ENCODE data around the gene ZNF586.
"Not testable (repeated sequence)": the region's sequence is repeated elsewhere in the genome, so short reads cannot be mapped to it uniquely, and the experiment has no call there.

The ZNF586 gene

DNA sequence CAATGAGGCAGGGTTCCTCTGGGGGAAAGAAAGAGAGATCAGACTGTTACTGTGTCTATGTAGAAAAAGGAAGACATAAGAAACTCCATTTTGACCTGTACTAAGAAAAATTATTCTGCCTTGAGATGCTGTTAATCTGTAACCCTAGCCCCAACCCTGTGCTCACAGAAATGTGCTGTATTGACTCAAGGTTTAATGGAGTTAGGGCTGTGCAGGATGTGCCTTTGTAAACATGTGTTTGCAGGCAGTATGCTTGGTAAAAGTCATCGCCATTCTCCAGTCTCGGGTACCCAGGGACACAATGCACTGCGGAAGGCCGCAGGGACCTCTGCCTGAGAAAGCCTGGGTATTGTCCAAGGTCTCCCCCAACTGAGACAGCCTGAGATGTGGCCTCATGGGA lies 54.1 kb downstream of the ZNF586 start:
- peaks cover 38% of the 10 kb centered on the region for H3K36me3 Mint-ChIP-seq (ENCODE audit: low read depth)
- not testable (repeated sequence) for H3K9me3 Mint-ChIP-seq; H3K27ac Mint-ChIP-seq; H3K27me3 Mint-ChIP-seq (ENCODE audit: low read depth); H3K4me3 Mint-ChIP-seq
- H3K4me1 Mint-ChIP-seq (ENCODE audit: low read depth) = peaks cover 28% of the 10 kb centered on the region

- H3K27ac Mint-ChIP-seq = no peak overlapping the region
- H3K4me3 Mint-ChIP-seq = no peak overlapping the region
- no peaks in the 10 kb centered on the region for H3K27me3 Mint-ChIP-seq (ENCODE audit: low read depth)
- no peaks in the 10 kb centered on the region for H3K9me3 Mint-ChIP-seq
- peaks cover 48% of the 10 kb centered on the region for H3K36me3 Mint-ChIP-seq (ENCODE audit: low read depth)
- H3K4me1 Mint-ChIP-seq (ENCODE audit: low read depth) = peaks cover 25% of the 10 kb centered on the region
These were observed 56.0 kb downstream of the ZNF586 start for GRCh38 chr19:57825511-57825910.

- Mint-ChIP-seq H3K4me1 (ENCODE audit: low read depth) (peaks cover 7% of the 10 kb centered on the region), H3K4me3 (no peak overlapping the region), H3K27me3 (ENCODE audit: low read depth) (no peaks in the 10 kb centered on the region), H3K9me3 (no peaks in the 10 kb centered on the region), H3K36me3 (ENCODE audit: low read depth) (peaks cover 43% of the 10 kb centered on the region), H3K27ac (no peak overlapping the region)
These were observed 59.8 kb downstream of the ZNF586 start for GRCh38 chr19:57829316-57829715.

DNA sequence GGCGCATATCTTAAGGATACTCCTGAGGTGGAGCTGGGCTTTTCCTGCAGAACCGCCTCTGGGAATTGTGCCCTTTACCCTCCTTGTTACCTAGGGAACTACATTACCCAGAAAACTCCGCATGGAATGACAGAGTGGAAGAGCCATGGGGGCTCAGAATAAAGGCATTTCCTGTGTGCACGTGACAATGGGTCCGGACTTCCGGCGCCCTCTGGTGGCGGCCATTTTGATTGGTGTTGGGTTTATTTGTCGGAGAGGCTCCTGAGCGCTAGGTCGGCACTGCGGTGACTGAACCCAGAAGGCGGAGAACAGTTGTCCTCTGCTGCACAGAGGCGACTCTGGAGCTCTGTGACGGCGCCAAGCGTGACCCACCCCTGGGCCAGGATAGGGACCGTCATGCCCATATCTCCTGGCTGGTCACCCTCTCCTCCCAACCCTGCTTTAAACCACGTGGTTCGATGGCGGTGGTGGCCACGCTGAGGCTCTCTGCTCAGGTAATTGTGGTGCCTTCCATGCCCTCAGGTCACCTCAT lies 60.7 kb downstream of the ZNF586 start, which contains the start of gene ZNF587B:
Gene ZNF587B, plus strand, starts transcription at position 229 of the 532 bp plus-strand sequence. Its CDS starts 230 bp downstream, at position 459.
- no peaks in the 10 kb centered on the region for H3K27me3 Mint-ChIP-seq (ENCODE audit: low read depth)
- H3K4me1 Mint-ChIP-seq (ENCODE audit: low read depth) = peaks cover 5% of the 10 kb centered on the region
- peaks cover 39% of the 10 kb centered on the region for H3K36me3 Mint-ChIP-seq (ENCODE audit: low read depth)
- no peaks in the 10 kb centered on the region for H3K9me3 Mint-ChIP-seq
- no peak within 1 kb of the TSS for H3K4me3 Mint-ChIP-seq
- H3K27ac Mint-ChIP-seq = no peak within 1 kb of the TSS
